Measurements from ENCODE around the gene SUPT3H. TPM values are rescaled to one million over a fixed set of nuclear protein-coding genes. Genes with fewer than 3 reads are reported as not detected.

SUPT3H gene
- polyA plus RNA-seq, 1 donor (not counting 4 experiments of a cell fraction or from before 2014, with no cell fraction given), result 7.6 TPM

DNA sequence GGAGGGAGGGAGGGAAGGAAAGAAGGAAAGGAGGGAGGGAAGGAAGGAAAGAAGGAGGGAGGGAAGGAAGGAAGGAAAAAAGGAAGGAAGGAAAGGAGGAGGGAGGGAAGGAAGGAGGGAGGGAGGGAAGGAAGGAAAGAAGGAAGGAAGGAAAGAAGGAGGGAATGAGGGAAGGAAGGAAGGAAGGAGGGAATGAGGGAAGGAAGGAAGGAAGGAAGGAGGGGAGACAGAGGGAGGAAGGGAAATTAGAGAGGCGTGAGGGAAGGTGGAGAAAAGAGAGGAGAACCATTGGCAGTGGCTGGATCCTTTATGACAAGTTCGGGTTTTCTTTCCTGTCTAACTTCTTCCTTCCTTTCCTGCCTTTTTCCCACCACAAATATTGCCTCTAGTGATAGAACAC lies 22.3 kb upstream of the SUPT3H start:
- Histone ChIP-seq H3K4me2 (ENCODE audit: control insufficient read depth, extremely low read depth, insufficient read depth, low read depth, low read length) (no peak overlapping the region), H3K27ac (ENCODE audit: control insufficient read depth, insufficient read depth, low read length) (no peak overlapping the region), H3K79me2 (ENCODE audit: control insufficient read depth, insufficient read depth, low read length) (no peaks in the 10 kb centered on the region), H3K36me3 (ENCODE audit: control insufficient read depth in 2 of 2, extremely low read depth in 1 of 2, insufficient read depth in 2 of 2, low read length in 2 of 2) (no peaks in the 10 kb centered on the region), H3K9ac (ENCODE audit: control insufficient read depth, extremely low read depth, insufficient read depth, low read length) (no peak overlapping the region), H2AFZ (ENCODE audit: control insufficient read depth, low read length) (no peak overlapping the region), H4K20me1 (ENCODE audit: control insufficient read depth, extremely low read depth, insufficient read depth, low read length) (no peaks in the 10 kb centered on the region), H3K27me3 (ENCODE audit: control insufficient read depth, extremely low read depth, insufficient read depth, low read length) (peaks cover 9% of the 10 kb centered on the region), H3K9me1 (ENCODE audit: control insufficient read depth, extremely low read depth, insufficient read depth, low read length) (no peaks in the 10 kb centered on the region), H3K4me1 (ENCODE audit: control insufficient read depth, extremely low read depth, insufficient read depth, low read length) (peaks cover 9% of the 10 kb centered on the region), H3K4me3 (ENCODE audit: control insufficient read depth in 2 of 3, extremely low read depth in 1 of 3, insufficient read depth in 2 of 3, low read depth in 1 of 3, low read length in 3 of 3) (no peak overlapping the region), H3K9me3 (ENCODE audit: control insufficient read depth, low read depth, low read length) (no peaks in the 10 kb centered on the region)
- dilution Hi-C loops (cut with MboI; ENCODE audit: extremely low pct_ligation_motif_present, low sequenced_read_pairs), result no loop called here
- FAIRE-seq (no peak), DNase-seq (ENCODE audit: low read depth, low spot score) (no peak)
- TF ChIP-seq EZH2 (IDR thresholded peaks at IDR 0.05; ENCODE audit: low read length), result no peak
- TF ChIP-seq, protein P1, sequence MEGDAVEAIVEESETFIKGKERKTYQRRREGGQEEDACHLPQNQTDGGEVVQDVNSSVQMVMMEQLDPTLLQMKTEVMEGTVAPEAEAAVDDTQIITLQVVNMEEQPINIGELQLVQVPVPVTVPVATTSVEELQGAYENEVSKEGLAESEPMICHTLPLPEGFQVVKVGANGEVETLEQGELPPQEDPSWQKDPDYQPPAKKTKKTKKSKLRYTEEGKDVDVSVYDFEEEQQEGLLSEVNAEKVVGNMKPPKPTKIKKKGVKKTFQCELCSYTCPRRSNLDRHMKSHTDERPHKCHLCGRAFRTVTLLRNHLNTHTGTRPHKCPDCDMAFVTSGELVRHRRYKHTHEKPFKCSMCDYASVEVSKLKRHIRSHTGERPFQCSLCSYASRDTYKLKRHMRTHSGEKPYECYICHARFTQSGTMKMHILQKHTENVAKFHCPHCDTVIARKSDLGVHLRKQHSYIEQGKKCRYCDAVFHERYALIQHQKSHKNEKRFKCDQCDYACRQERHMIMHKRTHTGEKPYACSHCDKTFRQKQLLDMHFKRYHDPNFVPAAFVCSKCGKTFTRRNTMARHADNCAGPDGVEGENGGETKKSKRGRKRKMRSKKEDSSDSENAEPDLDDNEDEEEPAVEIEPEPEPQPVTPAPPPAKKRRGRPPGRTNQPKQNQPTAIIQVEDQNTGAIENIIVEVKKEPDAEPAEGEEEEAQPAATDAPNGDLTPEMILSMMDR (optimal IDR thresholded peaks at IDR 0.05 in 1 of 3, IDR thresholded peaks at IDR 0.05 in 1 of 3, conservative IDR thresholded peaks at IDR 0.05 in 1 of 3; ENCODE audit: extremely low read depth in 1 of 3, insufficient read depth in 2 of 3, low read length in 3 of 3), result no peak

GRCh38 chr6:45398075-45398813 lies 20.5 kb upstream of the SUPT3H start:
- no peak overlapping the region for H2AFZ ChIP-seq (ENCODE audit: control insufficient read depth, low read length)
- no peak overlapping the region for H3K4me2 ChIP-seq (ENCODE audit: control insufficient read depth, extremely low read depth, insufficient read depth, low read depth, low read length)
- H3K4me1 ChIP-seq (ENCODE audit: control insufficient read depth, extremely low read depth, insufficient read depth, low read length), result peaks cover 9% of the 10 kb centered on the region
- dilution Hi-C loops (cut with MboI; ENCODE audit: extremely low pct_ligation_motif_present, low sequenced_read_pairs), result loop anchor here (25.0 kb wide), 1 partner anchor 314 kb away; no protein-coding TSS in a partner anchor
- DNase-seq (ENCODE audit: low read depth, low spot score) (peak; percentile 44), FAIRE-seq (peak; percentile 62)
- H4K20me1 ChIP-seq (ENCODE audit: control insufficient read depth, extremely low read depth, insufficient read depth, low read length), result no peaks in the 10 kb centered on the region
- H3K79me2 ChIP-seq (ENCODE audit: control insufficient read depth, insufficient read depth, low read length), result no peaks in the 10 kb centered on the region
- no peak overlapping the region for H3K9ac ChIP-seq (ENCODE audit: control insufficient read depth, extremely low read depth, insufficient read depth, low read length)
- TF ChIP-seq, protein P1 (optimal IDR thresholded peaks at IDR 0.05 in 1 of 3, IDR thresholded peaks at IDR 0.05 in 1 of 3, conservative IDR thresholded peaks at IDR 0.05 in 1 of 3; ENCODE audit: extremely low read depth in 1 of 3, insufficient read depth in 2 of 3, low read length in 3 of 3), result no peak
- no peak for TF ChIP-seq EZH2 (IDR thresholded peaks at IDR 0.05; ENCODE audit: low read length)
- H3K27ac ChIP-seq (ENCODE audit: control insufficient read depth, insufficient read depth, low read length), result no peak overlapping the region
- H3K9me3 ChIP-seq (ENCODE audit: control insufficient read depth, low read depth, low read length), result no peaks in the 10 kb centered on the region
- no peaks in the 10 kb centered on the region for H3K36me3 ChIP-seq (ENCODE audit: control insufficient read depth in 2 of 2, extremely low read depth in 1 of 2, insufficient read depth in 2 of 2, low read length in 2 of 2)
- no peaks in the 10 kb centered on the region for H3K9me1 ChIP-seq (ENCODE audit: control insufficient read depth, extremely low read depth, insufficient read depth, low read length)
- peaks cover 9% of the 10 kb centered on the region for H3K27me3 ChIP-seq (ENCODE audit: control insufficient read depth, extremely low read depth, insufficient read depth, low read length)
- H3K4me3 ChIP-seq (ENCODE audit: control insufficient read depth in 2 of 3, extremely low read depth in 1 of 3, insufficient read depth in 2 of 3, low read depth in 1 of 3, low read length in 3 of 3), result no peak overlapping the region
